NB4 (cell line): Measurements from ENCODE around the gene ABCD1.

Experiments used
- DNase-seq: peaks from one replicate; pipeline ENCODE4 v3.0.0; 2010; ENCODE audit warnings: low read depth
- H3K4me3 ChIP-seq: one replicate; pipeline ENCODE4 v1.5.1; 2011; ENCODE audit warnings: mild to moderate bottlenecking, low read depth, low read length, moderate library complexity
- CTCF ChIP-seq: IDR thresholded peaks from one replicate; pipeline ENCODE4 v1.5.1; 2012; ENCODE audit warnings: low read depth, low read length
- MAX ChIP-seq: IDR thresholded peaks from 2 replicates; pipeline ENCODE4 v1.6.1; 2011; ENCODE audit warnings: low read depth, low read length
- MYC ChIP-seq: IDR thresholded peaks from 2 replicates; pipeline ENCODE4 v1.6.1; 2011; ENCODE audit warnings: low read depth, low read length
- POLR2A ChIP-seq: IDR thresholded peaks from 2 replicates; pipeline ENCODE4 v1.6.1; 2011; ENCODE audit warnings: mild to moderate bottlenecking; ENCODE audit not compliant: insufficient read length; ENCODE audit errors: extremely low read depth

ABCD1 gene

GRCh38 chrX:153685751-153686696 is 38.6 kb upstream of the ABCD1 start:
- DNase-seq = peak; percentile 67
- TF ChIP-seq MAX (no peak), CTCF (no peak), POLR2A (no peak), MYC (no peak)
- no peak overlapping the region for H3K4me3 ChIP-seq

DNA sequence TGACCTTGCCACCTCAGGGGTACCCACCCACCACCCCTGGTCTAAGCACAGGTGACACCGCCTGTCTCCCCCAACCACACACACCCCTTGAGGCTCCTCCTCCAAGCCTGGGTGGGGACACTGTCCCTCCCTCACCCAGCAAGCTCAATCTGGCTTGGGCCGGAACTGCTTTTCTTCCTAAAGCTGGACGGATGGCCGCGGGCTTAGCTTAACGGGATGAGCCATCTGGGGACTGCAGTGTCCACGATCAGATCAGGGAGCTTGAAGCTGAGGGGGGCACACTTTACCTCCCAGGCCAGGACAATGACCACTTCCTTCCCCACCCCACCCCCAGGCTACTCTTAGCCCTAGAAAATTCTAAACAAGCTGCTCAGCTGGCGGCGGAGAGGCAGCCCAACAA is 37.9 kb upstream of the ABCD1 start:
- DNase-seq = no peak
- TF ChIP-seq POLR2A = no peak
- TF ChIP-seq MYC = no peak
- no peak for TF ChIP-seq MAX
- TF ChIP-seq CTCF = no peak
- no peak overlapping the region for H3K4me3 ChIP-seq

- H3K4me3 ChIP-seq = no peak within 1 kb of the TSS
- TF ChIP-seq POLR2A (no peak), CTCF (peak; percentile 11)
- DNase-seq = peak; percentile 56
Observed at GRCh38 chrX:153687121-153688039, 37.3 kb upstream of the ABCD1 start, which contains the start of gene SLC6A8. Gene SLC6A8, plus strand, starts transcription at chrX:153687926. Its CDS starts 649 bp downstream, at chrX:153688575.

DNA sequence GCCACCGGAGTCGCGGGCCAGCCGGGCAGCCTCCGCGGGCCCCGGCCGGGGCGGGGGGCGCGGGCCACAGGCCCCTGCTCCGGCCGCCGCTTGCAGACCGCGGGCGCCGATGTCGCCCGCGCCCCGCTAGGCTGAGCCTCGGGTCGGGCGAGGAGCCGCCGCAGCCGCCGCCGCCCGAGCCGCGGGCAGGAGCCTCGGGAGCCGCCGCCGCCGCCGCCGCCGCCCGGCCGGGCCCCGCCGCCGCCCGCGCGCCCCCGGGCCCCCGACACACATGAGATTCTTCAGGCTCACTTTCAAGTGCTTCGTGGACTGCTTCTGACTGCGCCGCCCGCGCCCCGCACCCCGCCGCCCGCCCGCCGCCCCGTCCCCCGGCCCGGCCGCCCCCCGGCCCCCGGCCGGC is 36.6 kb upstream of the ABCD1 start:
- TF ChIP-seq MYC = no peak
- no peak for TF ChIP-seq CTCF
- no peak for TF ChIP-seq POLR2A
- no peak for TF ChIP-seq MAX
- DNase-seq = no peak
- no peak overlapping the region for H3K4me3 ChIP-seq

DNA sequence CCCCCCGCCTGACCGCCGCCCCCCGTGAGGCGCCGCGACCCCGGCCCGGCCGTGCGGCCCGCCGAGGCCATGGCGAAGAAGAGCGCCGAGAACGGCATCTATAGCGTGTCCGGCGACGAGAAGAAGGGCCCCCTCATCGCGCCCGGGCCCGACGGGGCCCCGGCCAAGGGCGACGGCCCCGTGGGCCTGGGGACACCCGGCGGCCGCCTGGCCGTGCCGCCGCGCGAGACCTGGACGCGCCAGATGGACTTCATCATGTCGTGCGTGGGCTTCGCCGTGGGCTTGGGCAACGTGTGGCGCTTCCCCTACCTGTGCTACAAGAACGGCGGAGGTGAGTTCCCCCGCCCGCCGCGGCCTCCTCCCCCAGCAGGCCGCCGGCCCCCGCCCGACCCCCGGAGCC is 36.1 kb upstream of the ABCD1 start:
- DNase-seq = no peak
- no peak overlapping the region for H3K4me3 ChIP-seq
- no peak for TF ChIP-seq CTCF
- TF ChIP-seq MAX = no peak
- TF ChIP-seq MYC = no peak
